A549 (cell line): ENCODE measurements around the gene CLTRN. TPM values are rescaled to one million over a fixed set of nuclear protein-coding genes. Genes with fewer than 3 reads are reported as not detected.

Source experiments
- ATAC-seq, 2 experiments: fragments of 200-7000 bp in 1 of 2; fragments of >200 bp in 1 of 2; cut with Nextera tagmentation in 1 of 2; cut with Tn5 transposase in 1 of 2; 3 replicates each; pipeline versions ENCODE4 v1.8.0 to v1.9.1; 2018 to 2020; ENCODE audit warnings: mild to moderate bottlenecking in 1 of 2, moderate library complexity in 1 of 2
- CTCF ChIA-PET: fragments of 300-600 bp; sonication (Branson Sonifier 250); formaldehyde crosslinking; extraction: SDS; loops from one replicate; lab custom pipeline; 2021; ENCODE audit warnings: antibody characterized with exemption, inconsistent platforms; lab: Yijun Ruan, JAX
- POLR2A ChIA-PET: fragments of 350-600 bp; formaldehyde crosslinking; extraction: SDS; loops from one replicate; lab custom pipeline; 2021; ENCODE audit warnings: antibody characterized with exemption, inconsistent platforms; lab: Yijun Ruan, JAX
- DNase-seq, 2 experiments: peaks; one replicate each; pipeline versions ENCODE4 v3.0.0 to v3.0.0-alpha.2; 2011 to 2016; ENCODE audit warnings: low read depth in 1 of 2, low spot score in 1 of 2
- FAIRE-seq: peaks from 2 replicates; lab custom pipeline; 2011; peaks lifted over from hg19 to GRCh38; lab: Jason Lieb, UNC
- H3K27ac ChIP-seq, 2 experiments: fragments of >200 bp; sonication (Bioruptor Twin); formaldehyde crosslinking; 3 replicates each; pipeline ENCODE4 v1.5.1; 2016 to 2017
- H3K4me1 ChIP-seq: fragments of >200 bp; sonication (Bioruptor Twin); formaldehyde crosslinking; 3 replicates; pipeline ENCODE4 v1.6.1; 2016
- H3K4me2 ChIP-seq: fragments of >200 bp; sonication (Bioruptor Twin); formaldehyde crosslinking; 3 replicates; pipeline ENCODE4 v1.6.1; 2016
- H3K4me3 ChIP-seq: fragments of >200 bp; sonication (Bioruptor Twin); formaldehyde crosslinking; 3 replicates; pipeline ENCODE4 v1.5.1; 2016
- H3K9me3 ChIP-seq: fragments of >200 bp; sonication (Bioruptor Twin); formaldehyde crosslinking; 3 replicates; pipeline ENCODE4 v1.6.1; 2016
- BHLHE40 ChIP-seq: IDR thresholded peaks from 2 replicates; pipeline ENCODE4 v1.6.1; 2012; ENCODE audit warnings: low read depth, low read length, inconsistent platforms
- CBX2 ChIP-seq: fragments of 200-600 bp; sonication (generic); IDR thresholded peaks from 2 replicates; pipeline ENCODE4 v1.6.1; 2016; ENCODE audit warnings: low read depth, mild to moderate bottlenecking, borderline replicate concordance
- CEBPB ChIP-seq, 2 experiments: fragments of >200 bp in 1 of 2; sonication (Bioruptor Twin) in 1 of 2; formaldehyde crosslinking in 1 of 2; IDR thresholded peaks; 2 replicates each; pipeline ENCODE4 v1.6.1; 2012 to 2016
- CHD2 ChIP-seq: fragments of 150-350 bp; IDR thresholded peaks from 2 replicates; pipeline ENCODE4 v1.6.1; 2014; ENCODE audit warnings: low read length; ENCODE audit not compliant: partially characterized antibody
- EHF ChIP-seq: fragments of 250-450 bp; sonication (Bioruptor Pico); IDR thresholded peaks from 2 replicates; pipeline ENCODE4 v1.5.0; 2020; ENCODE audit warnings: mild to moderate bottlenecking
- ESRRA ChIP-seq: fragments of 150-350 bp; IDR thresholded peaks from 2 replicates; pipeline ENCODE4 v1.6.1; 2014; ENCODE audit warnings: mild to moderate bottlenecking, low read length, borderline replicate concordance
- FOSL2 ChIP-seq, 2 experiments: fragments of 450-650 bp in 1 of 2; fragments of >200 bp in 1 of 2; sonication (Bioruptor Twin) in 1 of 2; formaldehyde crosslinking; IDR thresholded peaks; 2 replicates each; pipeline versions ENCODE4 v1.5.0 to v1.6.1; 2016 to 2020; ENCODE audit warnings: mild to moderate bottlenecking in 1 of 2, moderate library complexity in 1 of 2
- HDAC2 ChIP-seq: fragments of 200-600 bp; sonication (generic); IDR thresholded peaks from 2 replicates; pipeline ENCODE4 v1.6.1; 2016
- HOXB13 ChIP-seq: fragments of 250-450 bp; sonication (Bioruptor Pico); IDR thresholded peaks from 2 replicates; pipeline ENCODE4 v1.5.0; 2020; ENCODE audit warnings: low read depth, mild to moderate bottlenecking, moderate library complexity
- HOXB5 ChIP-seq: fragments of 250-450 bp; sonication (Bioruptor Pico); IDR thresholded peaks from 2 replicates; pipeline ENCODE4 v1.5.0; 2020; ENCODE audit warnings: mild to moderate bottlenecking, moderate library complexity
- JUN ChIP-seq, 2 experiments: fragments of >200 bp; sonication (Bioruptor Twin); formaldehyde crosslinking; IDR thresholded peaks; 2 replicates in 1 of 2; 3 replicates in 1 of 2; pipeline ENCODE4 v1.6.1; 2016 to 2017
- JUNB ChIP-seq: fragments of >200 bp; sonication (Bioruptor Twin); formaldehyde crosslinking; IDR thresholded peaks from 2 replicates; pipeline ENCODE4 v1.6.1; 2016
- MYC ChIP-seq: IDR thresholded peaks from 2 replicates; pipeline ENCODE4 v1.6.1; 2012; ENCODE audit warnings: mild to moderate bottlenecking, inconsistent platforms, low read length, improper control_type of control experiment, borderline replicate concordance
- PHF8 ChIP-seq: fragments of 200-600 bp; sonication (generic); IDR thresholded peaks from 2 replicates; pipeline ENCODE4 v1.6.1; 2016; ENCODE audit warnings: low read depth, mild to moderate bottlenecking, antibody characterized with exemption, moderate library complexity, borderline replicate concordance
- RAD21 ChIP-seq, 2 experiments: fragments of >200 bp in 1 of 2; sonication (Bioruptor Twin) in 1 of 2; formaldehyde crosslinking in 1 of 2; IDR thresholded peaks in 1 of 2; conservative IDR thresholded peaks in 1 of 2; 2 replicates in 1 of 2; 3 replicates in 1 of 2; pipeline ENCODE4 v1.6.1; 2012 to 2018; ENCODE audit warnings: inconsistent platforms in 1 of 2
- SMC3 ChIP-seq: fragments of >200 bp; sonication (Bioruptor Twin); formaldehyde crosslinking; IDR thresholded peaks from 3 replicates; pipeline ENCODE4 v1.6.1; 2018; ENCODE audit warnings: inconsistent platforms
- SREBF2 ChIP-seq: fragments of 450-650 bp; IDR thresholded peaks from 2 replicates; pipeline ENCODE4 v1.6.1; 2014; ENCODE audit warnings: mild to moderate bottlenecking, moderate library complexity
- ZFP36 ChIP-seq: fragments of 450-650 bp; IDR thresholded peaks from 2 replicates; pipeline ENCODE4 v1.6.1; 2014; ENCODE audit warnings: borderline replicate concordance; ENCODE audit not compliant: partially characterized antibody
- WGBS: methylation state at CpG from one replicate; pipeline ENCODE4 v1.1.6; 2017; ENCODE audit errors: missing lambda C conversion rate; 5-methylcytosine and 5-hydroxymethylcytosine counted together
- polyA plus RNA-seq, 4 experiments: library from polyadenylated mRNA; depleted of rRNA in 3 of 4; stranded (reverse); fragments of >200 nt; fragmentation: RNase III in 1 of 4; extraction: RNeasy Plus Mini Kit Qiagen cat#74134 plus additional on column Dnase treatment in 1 of 4; gene quantifications; 2 replicates in 3 of 4; 3 replicates in 1 of 4; pipeline ENCODE4 v1.2.3, GENCODE V29; 2011 to 2017
- TF ChIP-seq, protein P1 (sequence below): fragments of 250-450 bp; sonication (Bioruptor Pico); IDR thresholded peaks from 2 replicates; pipeline ENCODE4 v1.5.0; 2020; ENCODE audit warnings: low read depth, mild to moderate bottlenecking, moderate library complexity
- TF ChIP-seq, protein P2 (sequence below): fragments of >200 bp; sonication (Bioruptor Twin); formaldehyde crosslinking; IDR thresholded peaks from 3 replicates; pipeline ENCODE4 v1.5.1; 2016
- TF ChIP-seq, protein P3 (sequence below): IDR thresholded peaks from 2 replicates; pipeline ENCODE4 v1.6.1; 2012
- TF ChIP-seq, protein P4 (sequence below): fragments of 450-650 bp; IDR thresholded peaks from 2 replicates; pipeline ENCODE4 v1.6.1; 2014; ENCODE audit warnings: antibody characterized with exemption
- TF ChIP-seq, protein P5 (sequence below): IDR thresholded peaks from 2 replicates; pipeline ENCODE4 v1.6.1; 2012
- TF ChIP-seq, protein P6 (sequence below): fragments of >200 bp; sonication (Bioruptor Twin); formaldehyde crosslinking; IDR thresholded peaks from 2 replicates; pipeline ENCODE4 v1.6.1; 2016
- TF ChIP-seq, protein P7 (sequence below): IDR thresholded peaks from 2 replicates; pipeline ENCODE4 v1.6.1; 2012; ENCODE audit warnings: low read depth, borderline replicate concordance

The CLTRN gene
- polyA plus RNA-seq, 2 of the 4 experiments (the other 2 are of a cell fraction): 0.46 to 2.5 TPM

DNA sequence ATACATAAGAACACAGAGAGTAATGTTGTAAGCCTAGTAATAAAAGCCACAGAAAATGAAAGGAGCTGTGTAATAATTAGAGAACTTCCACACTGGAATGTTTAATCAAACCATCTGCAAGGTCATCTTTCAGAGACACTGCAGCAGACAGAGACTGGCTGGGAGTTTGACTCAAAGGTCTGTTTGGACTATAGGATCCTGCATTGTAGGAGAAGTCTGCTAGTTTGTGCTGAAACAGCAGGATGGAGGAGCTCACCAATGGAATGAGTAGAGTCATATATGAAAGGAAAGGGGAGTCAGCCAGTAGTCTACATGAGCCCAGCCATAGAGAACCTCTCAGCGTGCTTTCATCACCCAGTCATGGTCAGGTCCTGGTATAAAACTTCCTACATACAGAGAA is 59.4 kb downstream of the CLTRN start:
- Histone ChIP-seq H3K4me1 (no peaks in the 10 kb centered on the region), H3K4me2 (no peak overlapping the region), H3K27ac (no peak overlapping the region), H3K4me3 (no peak overlapping the region), H3K9me3 (no peaks in the 10 kb centered on the region)
- FAIRE-seq: no peak
- CTCF ChIA-PET: interaction anchor here (1.4 kb wide), 1 partner anchor 10 kb away, joined by 3 read pairs; no protein-coding TSS in a partner anchor
- WGBS: 10% methylated on average over 1 of the region's 1 CpG
- ATAC-seq: no peak
- TF ChIP-seq SMC3: no peak
- no peak for TF ChIP-seq ESRRA
- TF ChIP-seq MYC: no peak
- TF ChIP-seq, protein P1, sequence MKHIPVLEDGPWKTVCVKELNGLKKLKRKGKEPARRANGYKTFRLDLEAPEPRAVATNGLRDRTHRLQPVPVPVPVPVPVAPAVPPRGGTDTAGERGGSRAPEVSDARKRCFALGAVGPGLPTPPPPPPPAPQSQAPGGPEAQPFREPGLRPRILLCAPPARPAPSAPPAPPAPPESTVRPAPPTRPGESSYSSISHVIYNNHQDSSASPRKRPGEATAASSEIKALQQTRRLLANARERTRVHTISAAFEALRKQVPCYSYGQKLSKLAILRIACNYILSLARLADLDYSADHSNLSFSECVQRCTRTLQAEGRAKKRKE (CRISPR knock-in tag): no peak
- no peak for TF ChIP-seq RAD21 (conservative IDR thresholded peaks at IDR 0.05 in 1 of 2, IDR thresholded peaks at IDR 0.05 in 1 of 2)
- TF ChIP-seq, protein P2, sequence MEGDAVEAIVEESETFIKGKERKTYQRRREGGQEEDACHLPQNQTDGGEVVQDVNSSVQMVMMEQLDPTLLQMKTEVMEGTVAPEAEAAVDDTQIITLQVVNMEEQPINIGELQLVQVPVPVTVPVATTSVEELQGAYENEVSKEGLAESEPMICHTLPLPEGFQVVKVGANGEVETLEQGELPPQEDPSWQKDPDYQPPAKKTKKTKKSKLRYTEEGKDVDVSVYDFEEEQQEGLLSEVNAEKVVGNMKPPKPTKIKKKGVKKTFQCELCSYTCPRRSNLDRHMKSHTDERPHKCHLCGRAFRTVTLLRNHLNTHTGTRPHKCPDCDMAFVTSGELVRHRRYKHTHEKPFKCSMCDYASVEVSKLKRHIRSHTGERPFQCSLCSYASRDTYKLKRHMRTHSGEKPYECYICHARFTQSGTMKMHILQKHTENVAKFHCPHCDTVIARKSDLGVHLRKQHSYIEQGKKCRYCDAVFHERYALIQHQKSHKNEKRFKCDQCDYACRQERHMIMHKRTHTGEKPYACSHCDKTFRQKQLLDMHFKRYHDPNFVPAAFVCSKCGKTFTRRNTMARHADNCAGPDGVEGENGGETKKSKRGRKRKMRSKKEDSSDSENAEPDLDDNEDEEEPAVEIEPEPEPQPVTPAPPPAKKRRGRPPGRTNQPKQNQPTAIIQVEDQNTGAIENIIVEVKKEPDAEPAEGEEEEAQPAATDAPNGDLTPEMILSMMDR: no peak
- TF ChIP-seq, protein P3, sequence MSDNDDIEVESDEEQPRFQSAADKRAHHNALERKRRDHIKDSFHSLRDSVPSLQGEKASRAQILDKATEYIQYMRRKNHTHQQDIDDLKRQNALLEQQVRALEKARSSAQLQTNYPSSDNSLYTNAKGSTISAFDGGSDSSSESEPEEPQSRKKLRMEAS: no peak
- DNase-seq: no peak
- POLR2A ChIA-PET: no interaction called here

DNA sequence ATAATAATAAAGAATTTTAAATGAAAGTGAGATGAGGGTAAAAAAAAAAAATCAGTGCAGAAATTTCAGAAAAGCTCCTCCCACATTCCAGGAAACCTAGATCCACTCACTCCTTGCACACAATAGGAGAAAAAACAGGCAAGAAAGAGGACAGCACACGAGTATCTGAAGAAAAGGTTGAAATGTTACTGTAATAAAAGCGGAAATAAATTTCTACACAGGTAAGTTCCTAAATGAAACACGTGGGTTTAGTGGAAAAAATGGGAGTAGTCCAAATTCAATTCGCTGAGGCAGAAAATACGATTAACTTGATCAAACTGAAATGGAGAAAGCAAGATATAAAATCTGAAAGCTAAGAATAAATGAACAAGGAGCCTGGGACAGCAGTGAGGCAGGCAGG is 61.8 kb downstream of the CLTRN start:
- POLR2A ChIA-PET: no interaction called here
- ATAC-seq (no peak), FAIRE-seq (no peak), DNase-seq (no peak)
- TF ChIP-seq JUN (IDR thresholded peaks at IDR 0.05) (no peak), BHLHE40 (no peak), EHF (CRISPR knock-in tag) (no peak), FOSL2 (IDR thresholded peaks at IDR 0.05) (no peak), FOSL2 (CRISPR knock-in tag; IDR thresholded peaks at IDR 0.05) (no peak), CBX2 (no peak), CHD2 (no peak), CEBPB (IDR thresholded peaks at IDR 0.05) (no peak), HOXB5 (CRISPR knock-in tag) (no peak), PHF8 (no peak), JUNB (no peak), SREBF2 (no peak), HDAC2 (no peak), ZFP36 (no peak), HOXB13 (CRISPR knock-in tag) (no peak)
- TF ChIP-seq, protein P4, sequence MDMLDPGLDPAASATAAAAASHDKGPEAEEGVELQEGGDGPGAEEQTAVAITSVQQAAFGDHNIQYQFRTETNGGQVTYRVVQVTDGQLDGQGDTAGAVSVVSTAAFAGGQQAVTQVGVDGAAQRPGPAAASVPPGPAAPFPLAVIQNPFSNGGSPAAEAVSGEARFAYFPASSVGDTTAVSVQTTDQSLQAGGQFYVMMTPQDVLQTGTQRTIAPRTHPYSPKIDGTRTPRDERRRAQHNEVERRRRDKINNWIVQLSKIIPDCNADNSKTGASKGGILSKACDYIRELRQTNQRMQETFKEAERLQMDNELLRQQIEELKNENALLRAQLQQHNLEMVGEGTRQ: no peak
- TF ChIP-seq, protein P5, sequence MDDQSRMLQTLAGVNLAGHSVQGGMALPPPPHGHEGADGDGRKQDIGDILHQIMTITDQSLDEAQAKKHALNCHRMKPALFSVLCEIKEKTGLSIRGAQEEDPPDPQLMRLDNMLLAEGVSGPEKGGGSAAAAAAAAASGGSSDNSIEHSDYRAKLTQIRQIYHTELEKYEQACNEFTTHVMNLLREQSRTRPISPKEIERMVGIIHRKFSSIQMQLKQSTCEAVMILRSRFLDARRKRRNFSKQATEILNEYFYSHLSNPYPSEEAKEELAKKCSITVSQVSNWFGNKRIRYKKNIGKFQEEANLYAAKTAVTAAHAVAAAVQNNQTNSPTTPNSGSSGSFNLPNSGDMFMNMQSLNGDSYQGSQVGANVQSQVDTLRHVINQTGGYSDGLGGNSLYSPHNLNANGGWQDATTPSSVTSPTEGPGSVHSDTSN: no peak
- TF ChIP-seq, protein P6, sequence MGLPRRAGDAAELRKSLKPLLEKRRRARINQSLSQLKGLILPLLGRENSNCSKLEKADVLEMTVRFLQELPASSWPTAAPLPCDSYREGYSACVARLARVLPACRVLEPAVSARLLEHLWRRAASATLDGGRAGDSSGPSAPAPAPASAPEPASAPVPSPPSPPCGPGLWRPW: no peak
- TF ChIP-seq, protein P3: no peak
- TF ChIP-seq, protein P7, sequence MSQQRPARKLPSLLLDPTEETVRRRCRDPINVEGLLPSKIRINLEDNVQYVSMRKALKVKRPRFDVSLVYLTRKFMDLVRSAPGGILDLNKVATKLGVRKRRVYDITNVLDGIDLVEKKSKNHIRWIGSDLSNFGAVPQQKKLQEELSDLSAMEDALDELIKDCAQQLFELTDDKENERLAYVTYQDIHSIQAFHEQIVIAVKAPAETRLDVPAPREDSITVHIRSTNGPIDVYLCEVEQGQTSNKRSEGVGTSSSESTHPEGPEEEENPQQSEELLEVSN: no peak
- Histone ChIP-seq H3K4me2 (no peak overlapping the region), H3K4me1 (no peaks in the 10 kb centered on the region), H3K9me3 (no peaks in the 10 kb centered on the region), H3K4me3 (no peak overlapping the region), H3K27ac (no peak overlapping the region)
- WGBS: 47% methylated on average over 5 of the region's 5 CpGs
- CTCF ChIA-PET: interaction anchor here (0.6 to 0.7 kb wide), 2 partner anchors 23 to 38 kb away, joined by 3 read pairs; no protein-coding TSS in a partner anchor
